Measurements from ENCODE around the gene MYO5A. TPM values are rescaled to one million over a fixed set of nuclear protein-coding genes. Genes with fewer than 3 reads are reported as not detected.

Gene MYO5A
- total and polyA plus RNA-seq, 2 donors (not counting 3 experiments of a cell fraction or from before 2014, with no cell fraction given): 31.9 to 91.9 TPM

GRCh38 chr15:52546031-52546751 lies 17.5 kb upstream of the MYO5A start:
- CTCF ChIA-PET: interaction anchor here (0.8 to 1.2 kb wide), 4 partner anchors 11 to 250 kb away, joined by 3 read pairs; no protein-coding TSS in a partner anchor

More at GRCh38 chr15:52546031-52546751, 17.5 kb upstream of the MYO5A start:
- H3K4me1 ChIP-seq (ENCODE audit: control insufficient read depth, extremely low read depth, insufficient read depth, low read length): no peaks in the 10 kb centered on the region
- no peaks in the 10 kb centered on the region for H4K20me1 ChIP-seq (replicated peaks; ENCODE audit: control insufficient read depth, extremely low read depth, insufficient read depth, low read length)
- H3K9me3 ChIP-seq (replicated peaks; ENCODE audit: control insufficient read depth, insufficient read depth, low read length): no peaks in the 10 kb centered on the region
- no peaks in the 10 kb centered on the region for H3K9me1 ChIP-seq (replicated peaks; ENCODE audit: control insufficient read depth, extremely low read depth, insufficient read depth, low read length)
- H3K27me3 ChIP-seq (ENCODE audit: control insufficient read depth in 2 of 2, insufficient read depth in 2 of 2, low read length in 2 of 2): no peaks in the 10 kb centered on the region
- peaks cover 13 to 14% of the 10 kb centered on the region in 2 experiments for H3K36me3 ChIP-seq (ENCODE audit: control insufficient read depth in 2 of 2, extremely low read depth in 1 of 2, insufficient read depth in 2 of 2, low read length in 2 of 2)
- DNase-seq (ENCODE audit: low read depth, low spot score) (no peak), FAIRE-seq (no peak)
- POLR2A ChIA-PET: no interaction called here
- H3K9ac ChIP-seq (replicated peaks; ENCODE audit: extremely low read depth, insufficient read depth, low read length): no peak overlapping the region
- H3K4me2 ChIP-seq (ENCODE audit: insufficient read depth, low read length): no peak overlapping the region
- TF ChIP-seq MAX (IDR thresholded peaks at IDR 0.05; ENCODE audit: insufficient read depth, insufficient read length) (no peak), MYC (IDR thresholded peaks at IDR 0.05; ENCODE audit: low read depth, low read length) (no peak), FOS (IDR thresholded peaks at IDR 0.05; ENCODE audit: borderline replicate concordance, insufficient read depth, low read length) (no peak), JUN (IDR thresholded peaks at IDR 0.05; ENCODE audit: borderline replicate concordance, insufficient read depth, insufficient read length, low read depth) (no peak), POLR2A (IDR thresholded peaks at IDR 0.05; ENCODE audit: low read depth, low read length) (no peak), EZH2 (IDR thresholded peaks at IDR 0.05; ENCODE audit: borderline replicate concordance, low read depth, low read length, severe bottlenecking) (no peak), GATA2 (IDR thresholded peaks at IDR 0.05; ENCODE audit: insufficient read depth, insufficient read length, low read depth, low read length) (no peak), POLR2AphosphoS5 (IDR thresholded peaks at IDR 0.05; ENCODE audit: insufficient read depth, low read depth, low read length) (no peak), CTCF (IDR thresholded peaks at IDR 0.05; ENCODE audit: extremely low read depth in 1 of 2, insufficient read depth in 1 of 2, low read depth in 1 of 2, low read length in 2 of 2) (no peak)
- H3K4me3 ChIP-seq (replicated peaks in 1 of 3; ENCODE audit: insufficient read depth in 1 of 3, low read depth in 1 of 3, low read length in 3 of 3): no peak overlapping the region
- intact Hi-C loops (cut with micrococcal nuclease) (no loop called here), dilution Hi-C loops (cut with MboI; ENCODE audit: extremely low pct_ligation_motif_present, low sequenced_read_pairs) (no loop called here)
- no TSS peak for BruUV-seq (replicated peaks)
- H3K79me2 ChIP-seq (ENCODE audit: control insufficient read depth, insufficient read depth, low read length): no peaks in the 10 kb centered on the region
- no peak overlapping the region for H3K27ac ChIP-seq (ENCODE audit: insufficient read depth, low read depth, low read length)
- no peak overlapping the region for H2AFZ ChIP-seq (ENCODE audit: low read depth, low read length)

Data from endothelial cell of umbilical vein (primary cell).